ENCODE data around the gene COL9A3. TPM values are rescaled to one million over a fixed set of nuclear protein-coding genes. Genes with fewer than 3 reads are reported as not detected.

The COL9A3 gene
- total RNA-seq, 2 experiments from 2014 or later, result 0.45 TPM; not detected in 1

DNA sequence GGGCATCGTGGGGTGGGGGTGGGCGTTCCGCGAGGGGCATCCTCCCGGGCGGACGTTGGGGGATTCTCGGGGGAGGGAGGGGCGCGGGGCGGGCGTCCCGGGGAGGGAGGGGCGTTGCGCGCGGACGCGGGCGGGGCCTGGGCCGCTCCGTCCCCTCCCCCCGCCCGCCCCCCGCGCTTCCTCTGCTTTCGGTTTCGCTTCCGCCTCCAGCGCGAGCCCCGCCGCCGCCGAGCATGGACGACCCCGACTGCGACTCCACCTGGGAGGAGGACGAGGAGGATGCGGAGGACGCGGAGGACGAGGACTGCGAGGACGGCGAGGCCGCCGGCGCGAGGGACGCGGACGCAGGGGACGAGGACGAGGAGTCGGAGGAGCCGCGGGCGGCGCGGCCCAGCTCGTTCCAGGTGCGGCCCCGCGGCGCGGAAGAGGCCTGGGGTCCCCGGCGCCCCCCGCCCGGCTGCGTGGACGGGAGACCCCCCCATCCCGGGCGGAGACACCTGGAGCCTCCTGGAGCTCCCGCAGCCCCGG, 12.2 kb upstream of the COL9A3 start, which contains the start of gene OGFR:
Gene OGFR, plus strand, starts transcription at position 209 of the 528 bp plus-strand sequence. Its CDS starts 25 bp downstream, at position 234.
- Mint-ChIP-seq H3K27ac (peak within 1 kb of the TSS; percentile 93), H3K9me3 (ENCODE audit: low read depth) (no peaks in the 10 kb centered on the region), H3K4me3 (peak within 1 kb of the TSS; percentile 87), H3K27me3 (no peaks in the 10 kb centered on the region), H3K36me3 (peaks cover 25% of the 10 kb centered on the region), H3K4me1 (peaks cover 28% of the 10 kb centered on the region)
- peak; percentile 73 for ATAC-seq
- peak; percentile 83 for DNase-seq
- CTCF ChIA-PET, result interaction anchor here (0.7 to 1.9 kb wide), 3 partner anchors 10 to 305 kb away, joined by 3 to 7 read pairs (median 4); no protein-coding TSS in a partner anchor

DNA sequence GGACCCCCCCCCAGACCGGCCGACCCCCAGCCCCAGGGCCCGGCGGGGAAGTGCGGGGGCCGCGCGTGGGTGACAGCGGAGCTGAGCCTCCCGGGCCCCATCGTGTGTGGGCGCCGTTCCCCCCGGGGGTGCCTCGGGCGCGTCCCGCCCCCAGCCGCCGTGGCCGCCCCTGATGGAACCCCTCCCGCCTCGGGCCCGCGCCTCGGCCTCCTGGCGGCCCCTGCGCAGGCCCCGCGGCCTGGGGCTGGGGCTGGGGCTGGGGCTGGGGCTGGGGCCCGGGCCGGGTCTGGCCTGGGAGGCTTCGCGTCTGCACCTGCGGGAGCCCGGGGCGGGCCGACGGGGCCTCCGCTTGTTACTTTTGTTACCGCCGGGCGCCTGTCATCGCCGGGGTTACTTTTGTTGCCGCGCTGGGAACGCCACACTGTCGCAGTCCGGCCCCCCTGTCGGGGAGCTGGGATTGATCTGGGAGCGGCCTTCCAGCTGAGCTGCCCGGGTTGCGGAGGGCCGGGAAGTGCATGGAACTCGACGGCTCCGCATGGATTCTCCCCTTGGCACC, 11.6 kb upstream of the COL9A3 start:
- Mint-ChIP-seq H3K9me3 (ENCODE audit: low read depth) (no peaks in the 10 kb centered on the region), H3K36me3 (peaks cover 21% of the 10 kb centered on the region), H3K27ac (peak overlapping the region; percentile 65), H3K4me3 (peak overlapping the region; percentile 82), H3K4me1 (peaks cover 28% of the 10 kb centered on the region), H3K27me3 (no peaks in the 10 kb centered on the region)
- DNase-seq, result no peak
- peak; percentile 31 for ATAC-seq
- CTCF ChIA-PET, result interaction anchor here (0.7 to 1.9 kb wide), 4 partner anchors 11 to 306 kb away, joined by 3 to 7 read pairs (median 4); no protein-coding TSS in a partner anchor

DNA sequence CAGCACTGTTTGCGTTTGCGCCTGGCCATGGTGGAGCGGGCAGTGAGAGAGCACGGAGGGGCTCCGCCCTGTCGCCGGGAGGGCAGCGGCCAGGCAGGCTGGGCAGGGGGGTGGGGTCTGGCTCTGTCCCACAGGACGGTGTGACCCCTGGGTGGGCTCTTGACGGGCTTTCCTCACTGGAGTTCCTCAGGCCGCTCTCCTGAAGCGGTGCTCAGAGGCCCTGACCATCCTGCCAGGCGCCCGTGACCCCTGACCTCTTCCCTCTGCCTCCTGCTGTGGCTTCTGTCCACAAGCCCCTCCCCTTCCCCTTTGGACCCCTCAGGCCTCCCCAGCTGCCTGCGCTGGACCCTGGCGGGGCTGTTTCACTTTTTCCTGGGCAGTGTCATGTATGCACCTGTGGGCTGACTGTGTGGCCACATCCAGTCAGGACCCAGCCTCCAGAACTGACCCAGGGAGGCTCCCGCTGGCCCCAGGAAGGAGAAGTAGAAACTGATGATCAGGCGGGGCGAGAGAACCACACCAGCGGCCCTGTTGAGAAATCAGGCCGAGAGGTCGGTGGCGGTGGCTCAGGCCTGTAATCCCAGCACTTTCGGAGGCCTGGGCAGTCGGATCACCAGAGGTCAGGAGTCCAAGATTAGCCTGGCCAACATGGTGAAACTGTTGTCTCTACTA, 11.0 kb upstream of the COL9A3 start:
- peaks cover 28% of the 10 kb centered on the region for H3K4me1 Mint-ChIP-seq
- ATAC-seq (no peak), DNase-seq (no peak)
- CTCF ChIA-PET, result interaction anchor here (1.3 to 1.9 kb wide), 3 partner anchors 11 to 120 kb away, joined by 3 to 7 read pairs (median 4); no protein-coding TSS in a partner anchor
- H3K4me3 Mint-ChIP-seq, result peak overlapping the region; percentile 82
- peak overlapping the region; percentile 65 for H3K27ac Mint-ChIP-seq
- H3K9me3 Mint-ChIP-seq (ENCODE audit: low read depth), result no peaks in the 10 kb centered on the region
- H3K36me3 Mint-ChIP-seq, result peaks cover 19% of the 10 kb centered on the region
- H3K27me3 Mint-ChIP-seq, result no peaks in the 10 kb centered on the region

DNA sequence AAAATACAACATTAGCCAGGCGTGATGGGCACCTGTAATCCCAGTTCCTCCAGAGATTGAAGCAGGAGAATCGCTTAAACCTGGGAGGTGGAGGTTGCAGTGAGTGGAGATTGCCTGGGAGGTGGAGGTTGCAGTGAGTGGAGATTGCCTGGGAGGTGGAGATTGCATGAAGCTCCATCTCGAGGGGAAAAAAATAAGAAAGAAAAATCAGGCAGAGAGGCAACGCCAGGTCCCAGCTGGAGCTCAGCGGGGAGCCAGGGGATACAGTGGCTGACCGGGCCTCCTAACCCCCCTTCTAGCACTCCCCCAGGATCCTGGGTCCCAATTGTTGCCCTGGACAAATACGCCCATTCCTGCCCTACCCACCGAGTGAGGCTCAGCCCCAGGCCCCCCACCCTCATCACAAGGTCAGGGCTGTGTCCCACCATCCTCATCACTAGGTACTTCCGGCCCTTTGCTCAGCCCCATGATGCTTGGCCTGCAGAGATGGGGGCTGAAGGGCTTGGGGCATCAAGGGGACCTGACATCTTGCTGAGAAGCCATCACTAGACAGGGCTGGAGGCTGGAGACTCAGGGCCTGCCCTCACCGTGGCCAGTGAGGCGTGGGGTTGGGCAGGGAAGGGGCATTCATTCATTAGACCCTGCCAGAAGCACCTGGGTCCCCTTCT, 10.3 kb upstream of the COL9A3 start:
- peaks cover 28% of the 10 kb centered on the region for H3K4me1 Mint-ChIP-seq
- DNase-seq (no peak), ATAC-seq (no peak)
- CTCF ChIA-PET, result interaction anchor here (1.3 to 3.4 kb wide), 2 partner anchors 121 to 307 kb away, joined by 3 to 24 read pairs; no protein-coding TSS in a partner anchor
- no peaks in the 10 kb centered on the region for H3K27me3 Mint-ChIP-seq
- peak overlapping the region; percentile 58 for H3K27ac Mint-ChIP-seq
- H3K36me3 Mint-ChIP-seq, result peaks cover 18% of the 10 kb centered on the region
- H3K9me3 Mint-ChIP-seq (ENCODE audit: low read depth), result no peaks in the 10 kb centered on the region
- peak overlapping the region; percentile 82 for H3K4me3 Mint-ChIP-seq

DNA sequence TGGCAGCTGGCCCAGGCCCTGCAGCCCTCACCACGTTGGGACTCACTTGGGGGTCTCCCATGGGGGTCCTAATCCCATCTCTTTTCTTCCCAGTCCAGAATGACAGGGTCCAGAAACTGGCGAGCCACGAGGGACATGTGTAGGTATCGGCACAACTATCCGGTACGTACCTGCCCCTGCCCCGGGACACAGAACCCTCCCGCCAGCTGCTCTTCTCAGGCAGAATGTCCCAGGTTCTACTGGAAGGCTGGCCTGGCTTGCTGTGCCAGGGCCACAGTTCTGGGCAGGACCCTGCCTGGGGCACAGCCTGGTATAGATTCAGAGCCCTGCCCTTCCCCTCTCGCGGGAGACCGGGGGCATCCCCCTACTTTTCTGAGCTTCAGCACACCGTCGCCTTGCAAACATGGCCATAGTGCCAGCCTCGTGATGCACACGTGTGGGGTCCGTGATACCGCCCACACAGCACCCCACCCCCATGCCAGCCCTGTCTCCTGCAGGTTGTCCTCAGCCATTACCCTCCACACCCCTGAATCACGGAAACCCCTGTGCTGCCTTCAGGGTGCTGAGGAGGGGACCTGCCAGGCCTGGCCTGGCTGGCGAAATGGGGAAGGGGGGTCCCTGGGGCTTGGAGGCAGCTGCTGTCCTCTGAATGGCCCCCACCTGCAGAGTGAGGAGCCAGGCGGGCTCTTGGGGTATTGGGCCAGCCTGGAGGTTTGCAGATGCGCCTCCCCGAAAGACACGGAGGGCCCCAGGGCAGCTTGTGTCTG, 9.2 kb upstream of the COL9A3 start:
- ATAC-seq (no peak), DNase-seq (no peak)
- H3K4me3 Mint-ChIP-seq, result no peak overlapping the region
- peaks cover 28% of the 10 kb centered on the region for H3K4me1 Mint-ChIP-seq
- H3K9me3 Mint-ChIP-seq (ENCODE audit: low read depth), result no peaks in the 10 kb centered on the region
- CTCF ChIA-PET, result interaction anchor here (0.6 to 3.4 kb wide), 37 partner anchors 7 to 506 kb away, joined by 3 to 43 read pairs (median 4); partner anchors contain the start of genes COL9A3, MRGBP, NTSR1 and SLCO4A1
- H3K36me3 Mint-ChIP-seq, result peaks cover 21% of the 10 kb centered on the region
- H3K27me3 Mint-ChIP-seq, result no peaks in the 10 kb centered on the region
- no peak overlapping the region for H3K27ac Mint-ChIP-seq

DNA sequence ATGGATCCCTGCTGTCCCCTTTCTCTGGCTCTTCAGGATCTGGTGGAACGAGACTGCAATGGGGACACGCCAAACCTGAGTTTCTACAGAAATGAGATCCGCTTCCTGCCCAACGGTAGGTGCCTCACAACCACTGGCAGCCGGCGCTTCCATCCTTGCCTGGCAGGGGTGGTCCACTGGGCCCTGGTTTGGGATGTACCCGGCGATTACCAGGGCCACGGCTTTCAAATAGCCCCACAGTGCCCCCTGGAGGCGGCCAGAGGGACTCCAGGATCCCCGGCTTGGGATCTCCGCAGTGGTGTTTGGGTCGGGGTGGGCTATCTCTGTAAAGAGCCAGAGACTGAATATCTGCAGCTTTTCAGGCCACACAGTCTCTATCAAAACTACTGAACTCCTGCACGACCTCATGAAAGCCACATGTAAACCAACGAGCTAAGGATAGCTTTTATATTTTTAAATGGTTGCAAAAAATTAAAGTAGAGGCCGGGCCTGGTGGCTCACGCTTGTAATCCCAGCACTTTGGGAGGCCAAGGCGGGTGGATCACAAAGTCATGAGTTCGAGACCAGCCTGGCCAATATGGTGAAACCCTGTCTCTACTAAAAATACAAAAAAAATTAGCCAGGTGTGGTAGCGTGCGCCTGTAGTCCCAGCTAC, 8.5 kb upstream of the COL9A3 start:
- CTCF ChIA-PET, result interaction anchor here (0.6 to 3.4 kb wide), 43 partner anchors 8 to 507 kb away, joined by 3 to 43 read pairs (median 4); partner anchors contain the start of genes COL9A3, MRGBP, NTSR1 and SLCO4A1
- H3K36me3 Mint-ChIP-seq, result peaks cover 24% of the 10 kb centered on the region
- peak overlapping the region; percentile 52 for H3K27ac Mint-ChIP-seq

DNA sequence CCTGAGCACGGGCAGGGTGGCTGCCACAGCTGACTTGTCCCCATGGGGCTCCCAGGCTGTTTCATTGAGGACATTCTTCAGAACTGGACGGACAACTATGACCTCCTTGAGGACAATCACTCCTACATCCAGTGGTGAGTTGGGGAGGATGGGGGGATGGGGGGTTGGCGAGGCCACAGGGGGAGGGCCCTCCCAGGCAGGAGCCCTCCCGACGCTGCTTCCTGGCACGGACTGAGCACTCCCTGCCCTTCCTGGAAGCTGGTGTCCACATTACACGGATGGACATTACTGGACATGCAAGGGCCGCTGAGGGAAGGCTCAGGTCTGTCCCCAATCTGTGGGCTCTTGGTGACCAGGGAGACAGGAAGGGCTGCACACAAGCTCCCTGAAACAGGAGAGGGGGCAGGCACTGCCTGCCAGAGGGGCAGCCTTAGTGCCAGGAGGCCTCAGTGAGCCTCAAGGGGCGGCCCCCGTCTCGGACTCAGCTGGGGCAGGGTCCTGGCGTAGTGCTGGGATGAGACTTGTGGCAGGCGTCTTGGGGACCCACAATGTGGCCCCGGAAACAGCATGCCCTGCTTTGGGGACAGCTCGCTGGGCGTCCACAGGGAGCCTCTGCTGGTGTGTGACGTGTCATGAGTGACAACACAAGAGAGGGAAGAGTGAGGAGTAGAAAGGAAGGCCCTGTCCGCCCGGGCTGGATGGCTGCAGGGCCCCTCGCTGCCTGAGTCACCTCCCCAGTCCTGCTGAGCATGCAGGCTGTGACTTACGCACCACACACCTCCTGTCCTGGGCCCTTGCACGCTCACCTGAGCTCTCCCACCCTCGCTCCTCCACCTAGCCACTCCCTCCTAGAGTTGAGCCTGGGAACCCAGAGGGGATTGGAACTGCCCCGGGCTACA, 7.1 kb upstream of the COL9A3 start:
- Mint-ChIP-seq H3K4me3 (no peak overlapping the region), H3K36me3 (peaks cover 22% of the 10 kb centered on the region), H3K27me3 (peaks cover 3% of the 10 kb centered on the region), H3K9me3 (ENCODE audit: low read depth) (no peaks in the 10 kb centered on the region), H3K4me1 (peaks cover 22% of the 10 kb centered on the region), H3K27ac (no peak overlapping the region)
- DNase-seq, result no peak
- no peak for ATAC-seq
- CTCF ChIA-PET, result interaction anchor here (1.1 to 3.4 kb wide), 7 partner anchors 10 to 310 kb away, joined by 3 to 43 read pairs (median 4); partner anchors contain the start of gene MRGBP

More for the DNA sequence above, 8.5 kb upstream of the COL9A3 start:
- Mint-ChIP-seq H3K27me3 (no peaks in the 10 kb centered on the region), H3K4me3 (no peak overlapping the region), H3K9me3 (ENCODE audit: low read depth) (no peaks in the 10 kb centered on the region), H3K4me1 (peaks cover 28% of the 10 kb centered on the region)
- DNase-seq (peak; percentile 78), ATAC-seq (peak; percentile 50)

DNA sequence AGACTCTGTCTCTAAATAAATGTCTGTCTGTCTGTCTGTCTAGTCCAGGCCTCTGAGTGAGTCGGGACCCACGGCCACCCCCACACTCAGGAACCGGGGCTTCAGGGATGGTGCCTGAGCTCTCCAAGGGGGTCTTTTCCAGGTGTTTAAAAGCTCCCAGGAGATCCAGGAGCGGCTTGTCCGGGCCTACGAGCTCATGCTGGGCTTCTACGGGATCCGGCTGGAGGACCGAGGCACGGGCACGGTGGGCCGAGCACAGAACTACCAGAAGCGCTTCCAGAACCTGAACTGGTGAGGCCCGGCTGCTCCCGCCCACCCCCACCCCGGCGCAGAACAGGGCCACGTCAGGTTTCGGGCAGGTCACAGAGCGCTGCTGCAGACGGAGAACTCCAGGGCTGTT, 5.5 kb upstream of the COL9A3 start:
- H3K27me3 Mint-ChIP-seq, result peaks cover 19% of the 10 kb centered on the region
- no peak overlapping the region for H3K27ac Mint-ChIP-seq
- DNase-seq, result no peak
- CTCF ChIA-PET, result no interaction called here
- peaks cover 19% of the 10 kb centered on the region for H3K36me3 Mint-ChIP-seq
- H3K4me1 Mint-ChIP-seq, result peaks cover 17% of the 10 kb centered on the region
- H3K4me3 Mint-ChIP-seq, result no peak overlapping the region
- ATAC-seq, result no peak
- H3K9me3 Mint-ChIP-seq (ENCODE audit: low read depth), result no peaks in the 10 kb centered on the region

DNA sequence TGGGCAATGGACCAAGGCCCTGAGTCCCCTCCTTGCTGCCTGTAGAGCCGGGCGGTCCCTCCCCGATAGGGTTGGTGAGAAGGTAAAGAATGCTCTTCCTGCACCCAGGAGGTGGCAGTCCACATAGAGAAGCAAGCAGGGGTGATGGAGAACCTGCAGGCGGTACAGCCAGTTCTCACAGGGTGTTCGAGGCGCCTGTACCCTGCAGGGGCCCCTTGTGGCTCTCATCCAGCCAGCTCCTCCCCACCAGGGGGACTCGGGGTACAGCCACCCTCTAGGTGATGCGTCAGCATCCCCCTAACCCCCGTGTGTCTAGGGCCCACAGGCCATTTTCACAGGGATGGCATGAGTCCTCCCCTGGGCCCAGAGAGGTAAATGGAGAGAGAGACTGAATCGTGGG, 5.1 kb upstream of the COL9A3 start:
- Mint-ChIP-seq H3K4me3 (no peak overlapping the region), H3K27me3 (peaks cover 22% of the 10 kb centered on the region), H3K36me3 (peaks cover 18% of the 10 kb centered on the region), H3K27ac (no peak overlapping the region), H3K4me1 (peaks cover 13% of the 10 kb centered on the region), H3K9me3 (ENCODE audit: low read depth) (no peaks in the 10 kb centered on the region)
- ATAC-seq (no peak), DNase-seq (no peak)
- CTCF ChIA-PET, result no interaction called here

DNA sequence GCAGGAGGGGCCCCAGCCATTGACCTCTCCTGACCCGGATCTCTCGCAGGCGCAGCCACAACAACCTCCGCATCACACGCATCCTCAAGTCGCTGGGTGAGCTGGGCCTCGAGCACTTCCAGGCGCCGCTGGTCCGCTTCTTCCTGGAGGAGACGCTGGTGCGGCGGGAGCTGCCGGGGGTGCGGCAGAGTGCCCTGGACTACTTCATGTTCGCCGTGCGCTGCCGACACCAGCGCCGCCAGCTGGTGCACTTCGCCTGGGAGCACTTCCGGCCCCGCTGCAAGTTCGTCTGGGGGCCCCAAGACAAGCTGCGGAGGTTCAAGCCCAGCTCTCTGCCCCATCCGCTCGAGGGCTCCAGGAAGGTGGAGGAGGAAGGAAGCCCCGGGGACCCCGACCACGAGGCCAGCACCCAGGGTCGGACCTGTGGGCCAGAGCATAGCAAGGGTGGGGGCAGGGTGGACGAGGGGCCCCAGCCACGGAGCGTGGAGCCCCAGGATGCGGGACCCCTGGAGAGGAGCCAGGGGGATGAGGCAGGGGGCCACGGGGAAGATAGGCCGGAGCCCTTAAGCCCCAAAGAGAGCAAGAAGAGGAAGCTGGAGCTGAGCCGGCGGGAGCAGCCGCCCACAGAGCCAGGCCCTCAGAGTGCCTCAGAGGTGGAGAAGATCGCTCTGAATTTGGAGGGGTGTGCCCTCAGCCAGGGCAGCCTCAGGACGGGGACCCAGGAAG, 4.5 kb upstream of the COL9A3 start:
- no peak overlapping the region for H3K4me3 Mint-ChIP-seq
- no peaks in the 10 kb centered on the region for H3K9me3 Mint-ChIP-seq (ENCODE audit: low read depth)
- H3K4me1 Mint-ChIP-seq, result peaks cover 9% of the 10 kb centered on the region
- peaks cover 18% of the 10 kb centered on the region for H3K36me3 Mint-ChIP-seq
- peaks cover 22% of the 10 kb centered on the region for H3K27me3 Mint-ChIP-seq
- DNase-seq, result no peak
- H3K27ac Mint-ChIP-seq, result no peak overlapping the region
- CTCF ChIA-PET, result no interaction called here
- no peak for ATAC-seq

DNA sequence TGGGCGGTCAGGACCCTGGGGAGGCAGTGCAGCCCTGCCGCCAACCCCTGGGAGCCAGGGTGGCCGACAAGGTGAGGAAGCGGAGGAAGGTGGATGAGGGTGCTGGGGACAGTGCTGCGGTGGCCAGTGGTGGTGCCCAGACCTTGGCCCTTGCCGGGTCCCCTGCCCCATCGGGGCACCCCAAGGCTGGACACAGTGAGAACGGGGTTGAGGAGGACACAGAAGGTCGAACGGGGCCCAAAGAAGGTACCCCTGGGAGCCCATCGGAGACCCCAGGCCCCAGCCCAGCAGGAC, 4.0 kb upstream of the COL9A3 start:
- CTCF ChIA-PET, result no interaction called here
- H3K36me3 Mint-ChIP-seq, result peaks cover 18% of the 10 kb centered on the region
- H3K27me3 Mint-ChIP-seq, result peaks cover 24% of the 10 kb centered on the region
- H3K4me3 Mint-ChIP-seq, result no peak overlapping the region
- H3K9me3 Mint-ChIP-seq (ENCODE audit: low read depth), result no peaks in the 10 kb centered on the region
- H3K27ac Mint-ChIP-seq, result no peak overlapping the region
- peaks cover 4% of the 10 kb centered on the region for H3K4me1 Mint-ChIP-seq
- no peak for DNase-seq
- no peak for ATAC-seq
